AML-193 (cell line): ENCODE measurements around the gene TSPAN5.

ENCODE experiments used
- DNase-seq, 2 experiments: peaks; one replicate each; lab custom pipeline; 2025; lab: John Stamatoyannopoulos, UW

TSPAN5 gene

GRCh38 chr4:98643755-98644154, 14.7 kb downstream of the TSPAN5 start:
- no peak for DNase-seq

- DNase-seq, result no peak
These were observed 15.4 kb downstream of the TSPAN5 start for GRCh38 chr4:98642991-98643426.

- DNase-seq, result no peak
These were observed 16.3 kb downstream of the TSPAN5 start for GRCh38 chr4:98641906-98642668.

GRCh38 chr4:98641376-98641775, 17.0 kb downstream of the TSPAN5 start:
- DNase-seq, result no peak

- DNase-seq, result no peak
These were observed 18.9 kb downstream of the TSPAN5 start for GRCh38 chr4:98639523-98639922.

- DNase-seq, result no peak
These were observed 19.3 kb downstream of the TSPAN5 start for GRCh38 chr4:98639108-98639507.

GRCh38 chr4:98638661-98639060, 19.8 kb downstream of the TSPAN5 start:
- DNase-seq, result no peak

GRCh38 chr4:98634061-98634460, 24.4 kb downstream of the TSPAN5 start:
- DNase-seq, result no peak

- no peak for DNase-seq
These were observed 25.3 kb downstream of the TSPAN5 start for GRCh38 chr4:98633159-98633558.

- no peak for DNase-seq
These were observed 26.2 kb downstream of the TSPAN5 start for GRCh38 chr4:98632258-98632657.

GRCh38 chr4:98631506-98631905, 26.9 kb downstream of the TSPAN5 start:
- DNase-seq, result no peak

GRCh38 chr4:98630737-98631454, 27.5 kb downstream of the TSPAN5 start:
- no peak for DNase-seq

GRCh38 chr4:98627531-98628257, 30.7 kb downstream of the TSPAN5 start:
- DNase-seq, result no peak

GRCh38 chr4:98626350-98626749, 32.1 kb downstream of the TSPAN5 start:
- DNase-seq, result no peak

- DNase-seq, result no peak
These were observed 32.5 kb downstream of the TSPAN5 start for GRCh38 chr4:98625920-98626319.

GRCh38 chr4:98625399-98625798, 33.0 kb downstream of the TSPAN5 start:
- no peak for DNase-seq

- DNase-seq, result no peak
These were observed 33.8 kb downstream of the TSPAN5 start for GRCh38 chr4:98624642-98625041.

- DNase-seq, result no peak
These were observed 34.3 kb downstream of the TSPAN5 start for GRCh38 chr4:98624144-98624543.

GRCh38 chr4:98623126-98623802, 35.1 kb downstream of the TSPAN5 start:
- DNase-seq, result no peak

- no peak for DNase-seq
These were observed 38.2 kb downstream of the TSPAN5 start for GRCh38 chr4:98620087-98620784.

- DNase-seq, result no peak
These were observed 39.2 kb downstream of the TSPAN5 start for GRCh38 chr4:98619180-98619579.

GRCh38 chr4:98618680-98619079, 39.7 kb downstream of the TSPAN5 start:
- no peak for DNase-seq
